ENCODE measurements around the gene SEC14L3. TPM values are rescaled to one million over a fixed set of nuclear protein-coding genes. Genes with fewer than 3 reads are reported as not detected.

SEC14L3 gene
- total and polyA plus RNA-seq, 2 donors (not counting 1 experiment from before 2014, with no cell fraction given), result not detected

DNA sequence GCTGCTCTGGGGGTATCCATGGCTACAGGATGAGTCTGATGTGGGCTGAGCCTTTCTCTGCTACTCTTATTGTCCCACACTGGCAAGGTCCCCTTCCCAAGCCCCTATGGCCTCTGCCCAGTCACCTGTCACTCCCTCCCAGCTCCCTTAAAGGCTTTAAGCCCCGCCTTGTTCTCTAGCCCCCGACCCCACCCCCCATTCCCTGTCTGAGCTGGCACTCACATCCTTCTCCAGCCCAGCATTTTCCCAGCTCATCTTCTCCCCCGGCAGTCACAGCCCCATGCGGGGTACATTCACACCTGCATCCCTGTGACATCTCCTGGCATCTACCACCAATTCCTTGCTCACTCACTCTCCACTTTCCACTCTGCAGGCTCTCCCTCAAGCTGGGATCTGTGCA is 41.9 kb downstream of the SEC14L3 start:
- POLR2A ChIA-PET, result no interaction called here
- WGBS (ENCODE audit: insufficient coverage), result 77% methylated on average over 4 of the region's 4 CpGs
- no peak overlapping the region for H3K9ac ChIP-seq (ENCODE audit: low read length)

GRCh38 chr22:30427871-30428270 is 43.9 kb downstream of the SEC14L3 start:
- Histone ChIP-seq H3K36me3 (replicated peaks in 1 of 2; ENCODE audit: control extremely low read depth in 1 of 2, control insufficient read depth in 1 of 2, extremely low read depth in 1 of 2, insufficient read depth in 2 of 2, low read length in 1 of 2) (no peaks in the 10 kb centered on the region), H3K4me2 (replicated peaks; ENCODE audit: low read depth, low read length, poor library complexity, severe bottlenecking) (no peak overlapping the region), H4K20me1 (ENCODE audit: control insufficient read depth, insufficient read depth, low read length, poor library complexity, severe bottlenecking) (no peaks in the 10 kb centered on the region), H3K4me3 (ENCODE audit: control extremely low read depth in 1 of 5, extremely low read depth in 1 of 5, insufficient read depth in 1 of 5, low read depth in 2 of 5, low read length in 4 of 5) (no peak overlapping the region), H3K9ac (ENCODE audit: low read length) (no peak overlapping the region), H3K9me3 (ENCODE audit: control extremely low read depth in 1 of 3, control insufficient read depth in 2 of 3, insufficient read depth in 1 of 3, low read length in 2 of 3) (peaks cover 0 to 8% (median 0%) of the 10 kb centered on the region in 3 donors), H3K79me2 (ENCODE audit: control insufficient read depth, insufficient read depth, low read length) (peaks cover 7% of the 10 kb centered on the region), H2AFZ (ENCODE audit: insufficient read depth, low read depth, low read length, poor library complexity, severe bottlenecking) (no peak overlapping the region), H3K27me3 (replicated peaks in 1 of 4; ENCODE audit: control extremely low read depth in 1 of 4, control insufficient read depth in 3 of 4, insufficient read depth in 4 of 4, low read length in 3 of 4) (no peaks in the 10 kb centered on the region), H3K27ac (ENCODE audit: low read length in 2 of 2) (no peak overlapping the region), H3K4me1 (ENCODE audit: control insufficient read depth in 2 of 2, insufficient read depth in 2 of 2, low read length in 2 of 2) (peaks cover 17 to 34% of the 10 kb centered on the region in 2 donors)
- ATAC-seq (ENCODE audit: low read depth) (no peak), DNase-seq (no peak)
- TF ChIP-seq EZH2 (IDR thresholded peaks at IDR 0.05; ENCODE audit: borderline replicate concordance, insufficient read depth, low read depth, low read length, poor library complexity, severe bottlenecking), result no peak
- TF ChIP-seq, protein P1, sequence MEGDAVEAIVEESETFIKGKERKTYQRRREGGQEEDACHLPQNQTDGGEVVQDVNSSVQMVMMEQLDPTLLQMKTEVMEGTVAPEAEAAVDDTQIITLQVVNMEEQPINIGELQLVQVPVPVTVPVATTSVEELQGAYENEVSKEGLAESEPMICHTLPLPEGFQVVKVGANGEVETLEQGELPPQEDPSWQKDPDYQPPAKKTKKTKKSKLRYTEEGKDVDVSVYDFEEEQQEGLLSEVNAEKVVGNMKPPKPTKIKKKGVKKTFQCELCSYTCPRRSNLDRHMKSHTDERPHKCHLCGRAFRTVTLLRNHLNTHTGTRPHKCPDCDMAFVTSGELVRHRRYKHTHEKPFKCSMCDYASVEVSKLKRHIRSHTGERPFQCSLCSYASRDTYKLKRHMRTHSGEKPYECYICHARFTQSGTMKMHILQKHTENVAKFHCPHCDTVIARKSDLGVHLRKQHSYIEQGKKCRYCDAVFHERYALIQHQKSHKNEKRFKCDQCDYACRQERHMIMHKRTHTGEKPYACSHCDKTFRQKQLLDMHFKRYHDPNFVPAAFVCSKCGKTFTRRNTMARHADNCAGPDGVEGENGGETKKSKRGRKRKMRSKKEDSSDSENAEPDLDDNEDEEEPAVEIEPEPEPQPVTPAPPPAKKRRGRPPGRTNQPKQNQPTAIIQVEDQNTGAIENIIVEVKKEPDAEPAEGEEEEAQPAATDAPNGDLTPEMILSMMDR (IDR thresholded peaks at IDR 0.05), result no peak
- POLR2A ChIA-PET, result no interaction called here
- 100% methylated on average over 1 of the region's 1 CpG for WGBS (ENCODE audit: insufficient coverage)
- CTCF ChIA-PET, result interaction anchor here (1.1 to 7.0 kb wide), 3 partner anchors 37 to 163 kb away, joined by 3 to 94 read pairs (median 62); partner anchors contain the start of genes CASTOR1 and PES1
- Mint-ChIP-seq H3K4me3 (no peak overlapping the region), H3K27me3 (no peaks in the 10 kb centered on the region), H3K27ac (no peak overlapping the region), H3K9me3 (ENCODE audit: insufficient read depth) (no peaks in the 10 kb centered on the region), H3K4me1 (peaks cover 37% of the 10 kb centered on the region)
- intact Hi-C loops (cut with micrococcal nuclease), result loop anchor here (10.0 kb wide), 2 partner anchors 1207 to 1543 kb away; partner anchors contain the start of gene ZNRF3

More for the DNA sequence above, 41.9 kb downstream of the SEC14L3 start:
- Mint-ChIP-seq H3K27ac (no peak overlapping the region), H3K4me3 (no peak overlapping the region), H3K27me3 (no peaks in the 10 kb centered on the region), H3K9me3 (ENCODE audit: insufficient read depth) (no peaks in the 10 kb centered on the region), H3K4me1 (peaks cover 25% of the 10 kb centered on the region)
- Histone ChIP-seq H3K4me1 (ENCODE audit: control insufficient read depth in 2 of 2, insufficient read depth in 2 of 2, low read length in 2 of 2) (peaks cover 7 to 20% of the 10 kb centered on the region in 2 donors), H2AFZ (ENCODE audit: insufficient read depth, low read depth, low read length, poor library complexity, severe bottlenecking) (no peak overlapping the region), H4K20me1 (ENCODE audit: control insufficient read depth, insufficient read depth, low read length, poor library complexity, severe bottlenecking) (no peaks in the 10 kb centered on the region), H3K27ac (ENCODE audit: low read length in 2 of 2) (no peak overlapping the region), H3K4me2 (replicated peaks; ENCODE audit: low read depth, low read length, poor library complexity, severe bottlenecking) (no peak overlapping the region), H3K27me3 (replicated peaks in 1 of 4; ENCODE audit: control extremely low read depth in 1 of 4, control insufficient read depth in 3 of 4, insufficient read depth in 4 of 4, low read length in 3 of 4) (no peaks in the 10 kb centered on the region), H3K4me3 (ENCODE audit: control extremely low read depth in 1 of 5, extremely low read depth in 1 of 5, insufficient read depth in 1 of 5, low read depth in 2 of 5, low read length in 4 of 5) (no peak overlapping the region), H3K36me3 (replicated peaks in 1 of 2; ENCODE audit: control extremely low read depth in 1 of 2, control insufficient read depth in 1 of 2, extremely low read depth in 1 of 2, insufficient read depth in 2 of 2, low read length in 1 of 2) (no peaks in the 10 kb centered on the region), H3K79me2 (ENCODE audit: control insufficient read depth, insufficient read depth, low read length) (no peaks in the 10 kb centered on the region), H3K9me3 (ENCODE audit: control extremely low read depth in 1 of 3, control insufficient read depth in 2 of 3, insufficient read depth in 1 of 3, low read length in 2 of 3) (peaks cover 0 to 17% (median under 1%) of the 10 kb centered on the region in 3 donors)
- TF ChIP-seq, protein P1 (IDR thresholded peaks at IDR 0.05), result no peak
- no peak for TF ChIP-seq EZH2 (IDR thresholded peaks at IDR 0.05; ENCODE audit: borderline replicate concordance, insufficient read depth, low read depth, low read length, poor library complexity, severe bottlenecking)
- CTCF ChIA-PET, result interaction anchor here (0.8 kb wide), 1 partner anchor 31 kb away, joined by 3 read pairs; no protein-coding TSS in a partner anchor
- intact Hi-C loops (cut with micrococcal nuclease), result loop anchor here (10.0 kb wide), 2 partner anchors 1205 to 1545 kb away; partner anchors contain the start of gene ZNRF3
- no peak for ATAC-seq (ENCODE audit: low read depth)
- no peak for DNase-seq
